Kidney (tissue), 14 donors: Measurements from ENCODE around the gene FAAP20. TPM values are rescaled to one million over a fixed set of nuclear protein-coding genes. Genes with fewer than 3 reads are reported as not detected.

Experiments used
- DNase-seq, 5 donors: peaks; one replicate each; pipeline ENCODE4 v3.0.0-alpha.2; 2013 to 2020
- FAIRE-seq: peaks from 2 replicates; lab custom pipeline; 2012; peaks lifted over from hg19 to GRCh38; lab: Jason Lieb, UNC
- H3K27ac ChIP-seq, 2 donors: one replicate each; pipeline ENCODE4 v1.7.0; 2013; ENCODE audit warnings: low read depth in 2 of 2, low read length in 2 of 2, inconsistent platforms in 1 of 2
- H3K27me3 ChIP-seq: one replicate; pipeline ENCODE4 v1.7.1; 2013; ENCODE audit warnings: low read length, inconsistent platforms; ENCODE audit not compliant: control insufficient read depth, insufficient read depth
- H3K36me3 ChIP-seq, 3 donors: one replicate each; pipeline versions ENCODE4 v1.7.0 to v1.7.1; 2013; ENCODE audit warnings: low read length in 3 of 3, control low read depth in 1 of 3, inconsistent platforms in 1 of 3; ENCODE audit not compliant: insufficient read depth in 3 of 3, control insufficient read depth in 2 of 3
- H3K4me1 ChIP-seq, 3 donors: one replicate each; pipeline versions ENCODE4 v1.7.0 to v1.7.1; 2013; ENCODE audit warnings: low read length in 3 of 3, inconsistent platforms in 1 of 3, low read depth in 1 of 3; ENCODE audit not compliant: control insufficient read depth in 2 of 3, insufficient read depth in 2 of 3
- H3K4me3 ChIP-seq, 3 donors: one replicate each; pipeline versions ENCODE4 v1.7.0 to v1.8.1; 2013; ENCODE audit warnings: low read length in 3 of 3, control low read depth in 1 of 3, inconsistent platforms in 1 of 3
- H3K9ac ChIP-seq, 3 donors: one replicate each; pipeline versions ENCODE4 v1.7.0 to v1.7.1; 2013; ENCODE audit warnings: low read length in 3 of 3, control low read depth in 1 of 3, inconsistent platforms in 1 of 3
- H3K9me3 ChIP-seq, 3 donors: one replicate each; pipeline versions ENCODE4 v1.7.0 to v1.7.1; 2013; ENCODE audit warnings: low read length in 3 of 3, control low read depth in 1 of 3, inconsistent platforms in 1 of 3; ENCODE audit not compliant: control insufficient read depth in 2 of 3, insufficient read depth in 1 of 3
- intact Hi-C: fragments of 100-400 bp; cut with DNase I; formaldehyde crosslinking; loops from one replicate; pipeline ENCODE4 v1.11.1; 2022
- polyA plus RNA-seq: library from polyadenylated mRNA; stranded (reverse); fragments of 350-450 nt; fragmentation: Illumina TruSeq; extraction: RNeasy Lipid Tissue Mini Kit (QIAGEN cat#74804); gene quantifications from one replicate; pipeline ENCODE4 v1.2.3, GENCODE V29; 2014; ENCODE audit warnings: low read depth, low replicate concordance; ENCODE audit not compliant: insufficient read depth
- total RNA-seq: library from RNA; stranded (reverse); fragmentation: NEBNext Ultra II Directional; extraction: Animal tissue kit (Norgen Biotek cat#: 25700); gene quantifications from one replicate; pipeline ENCODE4 v1.2.1, GENCODE V29; 2021
- TF ChIP-seq, protein P1 (sequence below): IDR thresholded peaks from 3 replicates; pipeline ENCODE4 v1.5.1; 2012; ENCODE audit warnings: mild to moderate bottlenecking, moderate library complexity, borderline replicate concordance; ENCODE audit not compliant: insufficient read depth; ENCODE audit errors: extremely low read depth
- donor health status: control.
- donor health status: control.
- donor health status: control.
- donor health status: control.
- donor health status: control.
- donor health status: DM: yes; HTN: yes; CAD: no.
- donor health status: Normal renal cell carcinoma (clear cell type).

The FAAP20 gene
- total and polyA plus RNA-seq, 2 donors from 2014 or later: 69.0 to 109 TPM

DNA sequence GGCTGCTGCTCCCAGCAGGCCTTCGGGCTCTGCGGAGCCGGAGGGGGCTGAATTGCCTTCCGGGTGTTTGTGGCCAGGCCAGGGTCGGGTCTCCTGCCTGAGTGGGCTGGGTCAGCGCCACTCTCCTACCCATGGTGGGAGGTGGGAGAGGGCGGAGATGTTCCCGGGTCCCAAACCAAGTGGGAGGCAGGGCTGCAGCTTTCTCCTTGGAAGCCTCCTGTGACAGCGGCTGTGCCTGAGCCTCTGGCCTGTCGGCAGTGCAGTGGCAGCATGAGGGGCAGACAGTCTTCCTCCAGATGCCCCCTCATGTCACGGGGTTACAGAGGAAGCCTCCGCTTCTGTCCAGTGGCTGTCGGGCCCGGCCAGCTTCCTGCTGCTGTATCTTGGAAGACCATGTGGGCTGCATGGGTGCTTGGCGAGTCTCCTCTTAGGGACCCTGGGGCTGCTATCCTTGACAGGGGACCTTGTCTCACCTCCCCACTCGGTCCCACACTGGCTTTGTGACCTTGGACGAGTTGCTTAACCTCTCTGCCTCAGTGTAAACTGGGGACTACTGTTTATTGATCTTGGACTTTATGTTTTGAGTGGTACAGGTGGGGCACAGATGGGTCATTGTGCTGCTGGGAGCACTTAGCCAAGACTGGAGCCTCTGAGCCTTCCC is 37.8 kb upstream of the FAAP20 start:
- Histone ChIP-seq H3K4me3 (peak overlapping the region in 2 of 3 donors; percentile 53 to 83), H3K9ac (peak overlapping the region in 2 of 3 donors; percentile 37 to 74), H3K27me3 (no peaks in the 10 kb centered on the region), H3K36me3 (no peaks in the 10 kb centered on the region), H3K27ac (peak overlapping the region; percentile 32 to 94), H3K4me1 (peaks cover 0 to 64% (median 32%) of the 10 kb centered on the region in 3 donors), H3K9me3 (no peaks in the 10 kb centered on the region)
- DNase-seq (peak in 1 of 5 donors; percentile 83), FAIRE-seq (no peak)
- TF ChIP-seq, protein P1, sequence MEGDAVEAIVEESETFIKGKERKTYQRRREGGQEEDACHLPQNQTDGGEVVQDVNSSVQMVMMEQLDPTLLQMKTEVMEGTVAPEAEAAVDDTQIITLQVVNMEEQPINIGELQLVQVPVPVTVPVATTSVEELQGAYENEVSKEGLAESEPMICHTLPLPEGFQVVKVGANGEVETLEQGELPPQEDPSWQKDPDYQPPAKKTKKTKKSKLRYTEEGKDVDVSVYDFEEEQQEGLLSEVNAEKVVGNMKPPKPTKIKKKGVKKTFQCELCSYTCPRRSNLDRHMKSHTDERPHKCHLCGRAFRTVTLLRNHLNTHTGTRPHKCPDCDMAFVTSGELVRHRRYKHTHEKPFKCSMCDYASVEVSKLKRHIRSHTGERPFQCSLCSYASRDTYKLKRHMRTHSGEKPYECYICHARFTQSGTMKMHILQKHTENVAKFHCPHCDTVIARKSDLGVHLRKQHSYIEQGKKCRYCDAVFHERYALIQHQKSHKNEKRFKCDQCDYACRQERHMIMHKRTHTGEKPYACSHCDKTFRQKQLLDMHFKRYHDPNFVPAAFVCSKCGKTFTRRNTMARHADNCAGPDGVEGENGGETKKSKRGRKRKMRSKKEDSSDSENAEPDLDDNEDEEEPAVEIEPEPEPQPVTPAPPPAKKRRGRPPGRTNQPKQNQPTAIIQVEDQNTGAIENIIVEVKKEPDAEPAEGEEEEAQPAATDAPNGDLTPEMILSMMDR: no peak
- intact Hi-C loops: no loop called here

DNA sequence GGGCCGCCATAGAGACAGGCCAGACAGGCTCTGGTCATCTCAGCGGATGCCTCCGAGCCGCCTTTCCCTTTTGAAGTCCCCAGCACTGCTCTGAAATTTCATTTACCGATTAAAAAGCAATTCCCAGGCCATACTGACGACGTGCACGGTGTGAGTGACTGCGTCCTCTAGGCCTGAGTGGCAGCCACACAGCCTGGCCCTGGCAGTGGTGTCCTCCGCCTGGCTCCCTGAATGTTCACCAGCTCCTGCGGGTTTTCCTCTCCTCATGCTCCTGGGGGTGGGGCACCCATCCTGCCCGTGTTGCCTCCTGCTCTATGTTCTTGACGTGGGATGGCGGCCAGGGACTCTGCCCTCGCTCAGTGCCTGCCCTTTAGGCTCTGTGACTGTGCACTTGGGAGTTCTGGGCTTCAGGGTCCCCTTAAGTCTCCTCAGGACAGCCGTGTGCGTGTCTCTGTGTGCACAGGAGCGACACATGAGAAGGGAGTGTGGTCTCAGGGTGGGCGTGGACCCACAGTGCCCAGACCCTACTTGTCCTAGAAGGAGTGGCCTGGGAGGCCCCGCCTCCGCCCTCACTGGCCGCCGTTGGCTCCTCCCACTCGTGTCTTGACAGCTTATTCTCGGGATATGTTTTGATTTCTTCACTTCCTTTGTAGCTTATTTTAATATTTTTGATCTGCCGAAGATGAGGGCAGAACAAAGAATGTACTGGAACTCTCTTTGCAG is 37.1 kb upstream of the FAAP20 start:
- FAIRE-seq (no peak), DNase-seq (peak; percentile 76 to 94 (median 88))
- H3K36me3 ChIP-seq: no peaks in the 10 kb centered on the region
- no peaks in the 10 kb centered on the region for H3K9me3 ChIP-seq
- H3K4me1 ChIP-seq: peaks cover 0 to 60% (median 30%) of the 10 kb centered on the region in 3 donors
- intact Hi-C loops: no loop called here
- peak overlapping the region; percentile 32 to 94 for H3K27ac ChIP-seq
- H3K27me3 ChIP-seq: no peaks in the 10 kb centered on the region
- H3K4me3 ChIP-seq: peak overlapping the region; percentile 28 to 83 (median 75)
- TF ChIP-seq, protein P1: no peak
- peak overlapping the region in 2 of 3 donors; percentile 69 to 74 for H3K9ac ChIP-seq

DNA sequence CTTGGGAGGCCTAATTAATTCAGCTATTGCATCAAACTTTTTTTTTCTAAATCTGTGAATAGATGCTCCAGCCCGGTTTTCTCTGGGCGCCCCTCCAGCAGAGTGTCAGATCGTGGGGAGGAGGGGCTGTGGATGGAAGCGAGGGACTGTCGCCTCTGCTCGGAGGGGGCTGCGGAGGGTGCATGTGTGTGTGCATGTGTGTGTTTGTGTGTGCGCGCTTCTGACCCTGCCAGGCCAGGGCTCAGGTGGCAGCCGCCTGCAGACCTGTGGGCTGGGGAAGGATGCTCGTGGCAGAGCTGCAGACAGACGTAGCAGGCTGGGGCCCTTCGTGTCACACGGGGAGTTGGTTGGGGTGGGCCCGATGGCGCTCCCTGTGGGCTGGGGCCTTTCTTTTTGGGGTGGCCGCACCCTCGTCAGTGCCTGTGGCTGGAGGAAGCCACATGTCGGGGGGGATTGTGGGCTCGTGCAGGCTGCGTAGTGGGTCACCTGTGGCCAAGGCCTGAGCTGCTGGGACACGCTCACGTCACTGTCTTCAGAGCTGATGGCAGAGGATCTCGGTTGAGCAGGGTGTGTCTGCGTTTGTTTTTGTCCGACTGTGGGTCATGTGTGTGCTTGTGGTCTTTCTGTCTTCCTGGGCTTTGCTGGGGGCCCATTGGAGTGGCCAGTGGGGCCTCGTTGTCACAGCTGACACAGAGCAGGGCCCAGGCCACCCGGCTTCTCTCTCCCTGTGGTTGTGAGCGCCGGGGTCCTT is 36.4 kb upstream of the FAAP20 start:
- FAIRE-seq: no peak
- H3K9me3 ChIP-seq: no peaks in the 10 kb centered on the region
- peak overlapping the region; percentile 35 to 83 (median 75) for H3K4me3 ChIP-seq
- no peaks in the 10 kb centered on the region for H3K27me3 ChIP-seq
- peaks cover 0 to 59% (median 30%) of the 10 kb centered on the region in 3 donors for H3K4me1 ChIP-seq
- peak overlapping the region; percentile 32 to 73 for H3K27ac ChIP-seq
- peak in 3 of 5 donors; percentile 68 to 83 (median 74) for DNase-seq
- intact Hi-C loops: no loop called here
- H3K9ac ChIP-seq: peak overlapping the region; percentile 51 to 81 (median 68)
- H3K36me3 ChIP-seq: no peaks in the 10 kb centered on the region
- TF ChIP-seq, protein P1: no peak
